Esophagus squamous epithelium (tissue), 4 donors: ENCODE measurements around the gene SARNP.

Experiments
- CTCF ChIP-seq, 6 experiments: fragments of 450-650 bp in 4 of 6; fragments of 200-600 bp in 2 of 6; sonication (generic) in 2 of 6; IDR thresholded peaks; one replicate each; pipeline ENCODE4 v1.5.1; 2016 to 2019; ENCODE audit warnings: antibody characterized with exemption in 6 of 6, mild to moderate bottlenecking in 4 of 6, moderate library complexity in 4 of 6
- POLR2A ChIP-seq, 4 donors: fragments of 450-650 bp; IDR thresholded peaks; one replicate each; pipeline ENCODE4 v1.6.1; 2017; ENCODE audit warnings: antibody characterized with exemption in 4 of 4, mild to moderate bottlenecking in 4 of 4, moderate library complexity in 3 of 4

GRCh38 chr12:55847603-55848291 lies 30.2 kb upstream of the SARNP start:
- TF ChIP-seq POLR2A (IDR thresholded peaks at IDR 0.05) (peak in 2 of 4 donors; percentile 35 to 43), CTCF (IDR thresholded peaks at IDR 0.05) (no peak)
